Brain microvascular endothelial cell (primary cell): ENCODE data around the gene AVPR2.

Experiments
- DNase-seq: peaks from one replicate; pipeline ENCODE4 v3.0.0-alpha.2; 2020
- H3K27ac ChIP-seq: fragments of 250-450 bp; sonication (Bioruptor Pico); 2 replicates; pipeline ENCODE4 v1.5.1; 2020; ENCODE audit warnings: mild to moderate bottlenecking, moderate library complexity
- H3K27me3 ChIP-seq: fragments of 250-450 bp; sonication (Bioruptor Pico); replicated peaks from 2 replicates; pipeline ENCODE4 v1.5.1; 2020; ENCODE audit warnings: mild to moderate bottlenecking
- H3K36me3 ChIP-seq: fragments of 250-450 bp; sonication (Bioruptor Pico); replicated peaks from 2 replicates; pipeline ENCODE4 v1.5.1; 2020; ENCODE audit warnings: mild to moderate bottlenecking
- H3K4me3 ChIP-seq: 2 replicates; pipeline ENCODE4 v1.5.1; 2011; ENCODE audit warnings: low read depth, mild to moderate bottlenecking, control low read depth, low read length, moderate library complexity
- CTCF ChIP-seq: IDR thresholded peaks from 2 replicates; pipeline ENCODE4 v1.5.1; 2011; ENCODE audit warnings: low read depth, mild to moderate bottlenecking, moderate library complexity, low read length, control low read depth, inconsistent platforms; ENCODE audit errors: missing control alignments
- in situ Hi-C: cut with HindIII; loops from 2 replicates; pipeline ENCODE4 v1.10.0; 2017; ENCODE audit warnings: low sequenced_read_pairs, low pct_ligation_motif_present

AVPR2 gene

GRCh38 chrX:153877571-153878261 is 26.8 kb upstream of the AVPR2 start:
- Histone ChIP-seq H3K27ac (no peak overlapping the region), H3K4me3 (no peak overlapping the region), H3K36me3 (no peaks in the 10 kb centered on the region), H3K27me3 (peaks cover 3% of the 10 kb centered on the region)
- in situ Hi-C loops: no loop called here
- no peak for TF ChIP-seq CTCF
- DNase-seq: no peak

- in situ Hi-C loops: no loop called here
- H3K4me3 ChIP-seq: no peak overlapping the region
- peaks cover 3% of the 10 kb centered on the region for H3K27me3 ChIP-seq
- H3K36me3 ChIP-seq: no peaks in the 10 kb centered on the region
- TF ChIP-seq CTCF: no peak
- H3K27ac ChIP-seq: no peak overlapping the region
- DNase-seq: no peak
These were observed 26.1 kb upstream of the AVPR2 start for GRCh38 chrX:153878345-153878744.

GRCh38 chrX:153878969-153879653 is 25.4 kb upstream of the AVPR2 start:
- DNase-seq: no peak
- H3K4me3 ChIP-seq: no peak overlapping the region
- H3K36me3 ChIP-seq: no peaks in the 10 kb centered on the region
- no peak for TF ChIP-seq CTCF
- peaks cover 3% of the 10 kb centered on the region for H3K27me3 ChIP-seq
- H3K27ac ChIP-seq: no peak overlapping the region
- in situ Hi-C loops: no loop called here

GRCh38 chrX:153879741-153880439 is 24.6 kb upstream of the AVPR2 start:
- in situ Hi-C loops: no loop called here
- H3K27ac ChIP-seq: no peak overlapping the region
- no peak for DNase-seq
- no peaks in the 10 kb centered on the region for H3K36me3 ChIP-seq
- H3K27me3 ChIP-seq: peaks cover 2% of the 10 kb centered on the region
- no peak for TF ChIP-seq CTCF
- H3K4me3 ChIP-seq: no peak overlapping the region

GRCh38 chrX:153880440-153880815 is 24.0 kb upstream of the AVPR2 start:
- peaks cover 4% of the 10 kb centered on the region for H3K27me3 ChIP-seq

More at GRCh38 chrX:153880440-153880815, 24.0 kb upstream of the AVPR2 start:
- no peak for DNase-seq
- no peak for TF ChIP-seq CTCF
- H3K4me3 ChIP-seq: no peak overlapping the region
- in situ Hi-C loops: no loop called here
- no peaks in the 10 kb centered on the region for H3K36me3 ChIP-seq
- H3K27ac ChIP-seq: no peak overlapping the region
